Liver (tissue), 9 donors: ENCODE results near the gene TRIO. TPM values are rescaled to one million over a fixed set of nuclear protein-coding genes. Genes with fewer than 3 reads are reported as not detected.

Experiments
- DNase-seq: peaks from one replicate; pipeline ENCODE4 v3.0.0-alpha.2; 2017; ENCODE audit warnings: low spot score
- H3K27ac ChIP-seq, 2 donors: one replicate each; pipeline ENCODE4 v1.7.0; 2013; ENCODE audit warnings: inconsistent platforms in 2 of 2, low read length in 2 of 2, control low read depth in 1 of 2, low read depth in 1 of 2, mild to moderate bottlenecking in 1 of 2
- H3K27me3 ChIP-seq, 4 donors: one replicate each; pipeline versions ENCODE4 v1.6.1 to v1.7.0; 2013; ENCODE audit warnings: low read length in 3 of 4, inconsistent platforms in 1 of 4, mild to moderate bottlenecking in 1 of 4, moderate library complexity in 1 of 4; ENCODE audit not compliant: control insufficient read depth in 4 of 4, insufficient read depth in 4 of 4
- H3K36me3 ChIP-seq, 4 donors: one replicate each; pipeline versions ENCODE4 v1.6.1 to v1.7.0; 2013; ENCODE audit warnings: low read length in 3 of 4, mild to moderate bottlenecking in 3 of 4, low read depth in 1 of 4, moderate library complexity in 1 of 4; ENCODE audit not compliant: control insufficient read depth in 4 of 4, insufficient read depth in 3 of 4
- H3K4me1 ChIP-seq, 4 donors: one replicate each; pipeline versions ENCODE4 v1.6.1 to v1.7.0; 2013; ENCODE audit warnings: low read length in 3 of 4, mild to moderate bottlenecking in 3 of 4, moderate library complexity in 1 of 4; ENCODE audit not compliant: control insufficient read depth in 4 of 4, insufficient read depth in 4 of 4
- H3K4me3 ChIP-seq, 3 donors: one replicate each; pipeline versions ENCODE4 v1.6.1 to v1.7.0; 2013; ENCODE audit warnings: low read length in 3 of 3, control low read depth in 1 of 3, low read depth in 1 of 3, mild to moderate bottlenecking in 1 of 3
- H3K9ac ChIP-seq, 2 donors: one replicate each; pipeline ENCODE4 v1.7.0; 2013; ENCODE audit warnings: low read length in 2 of 2, mild to moderate bottlenecking in 2 of 2, moderate library complexity in 2 of 2, control low read depth in 1 of 2, low read depth in 1 of 2
- H3K9me3 ChIP-seq, 4 donors: one replicate each; pipeline versions ENCODE4 v1.6.1 to v1.7.0; 2013; ENCODE audit warnings: low read length in 3 of 4; ENCODE audit not compliant: control insufficient read depth in 4 of 4
- EGR1 ChIP-seq, 2 donors: IDR thresholded peaks; 2 replicates each; pipeline ENCODE4 v1.6.1; 2016 to 2018; ENCODE audit warnings: antibody characterized with exemption in 2 of 2, low read depth in 2 of 2
- FOXA1 ChIP-seq: IDR thresholded peaks from 2 replicates; pipeline ENCODE4 v1.6.1; 2016; ENCODE audit warnings: antibody characterized with exemption
- FOXA2 ChIP-seq: IDR thresholded peaks from 2 replicates; pipeline ENCODE4 v1.6.1; 2016; ENCODE audit warnings: antibody characterized with exemption
- GABPA ChIP-seq, 2 donors: IDR thresholded peaks in 1 of 2; conservative IDR thresholded peaks in 1 of 2; 2 replicates each; pipeline ENCODE4 v1.6.1; 2016; ENCODE audit warnings: antibody characterized with exemption in 2 of 2, mild to moderate bottlenecking in 1 of 2, moderate library complexity in 1 of 2
- HNF4A ChIP-seq, 2 donors: conservative IDR thresholded peaks; 2 replicates each; pipeline ENCODE4 v1.6.1; 2016; ENCODE audit warnings: antibody characterized with exemption in 2 of 2, mild to moderate bottlenecking in 2 of 2
- HNF4G ChIP-seq: IDR thresholded peaks from 2 replicates; pipeline ENCODE4 v1.6.1; 2016; ENCODE audit warnings: antibody characterized with exemption
- MAX ChIP-seq: IDR thresholded peaks from 2 replicates; pipeline ENCODE4 v1.6.1; 2016; ENCODE audit warnings: antibody characterized with exemption
- NR2F2 ChIP-seq: IDR thresholded peaks from 2 replicates; pipeline ENCODE4 v1.6.1; 2016; ENCODE audit warnings: antibody characterized with exemption
- RAD21 ChIP-seq, 2 donors: IDR thresholded peaks; 2 replicates each; pipeline ENCODE4 v1.6.1; 2016; ENCODE audit warnings: antibody characterized with exemption in 2 of 2, mild to moderate bottlenecking in 2 of 2
- RXRA ChIP-seq, 2 donors: IDR thresholded peaks; 2 replicates each; pipeline ENCODE4 v1.6.1; 2017 to 2018; ENCODE audit warnings: antibody characterized with exemption in 2 of 2, mild to moderate bottlenecking in 1 of 2
- SP1 ChIP-seq: IDR thresholded peaks from 2 replicates; pipeline ENCODE4 v1.6.1; 2018; ENCODE audit warnings: antibody characterized with exemption, mild to moderate bottlenecking
- TAF1 ChIP-seq: conservative IDR thresholded peaks from 2 replicates; pipeline ENCODE4 v1.6.1; 2016; ENCODE audit warnings: antibody characterized with exemption, mild to moderate bottlenecking
- YY1 ChIP-seq: IDR thresholded peaks from 2 replicates; pipeline ENCODE4 v1.6.1; 2016; ENCODE audit warnings: antibody characterized with exemption, mild to moderate bottlenecking
- WGBS: extraction: QIAGEN DNeasy Blood & Tissue Kit; methylation state at CpG from one replicate; pipeline ENCODE4 v1.1.7; 2013; 5-methylcytosine and 5-hydroxymethylcytosine counted together
- polyA plus RNA-seq, 2 donors: library from polyadenylated mRNA; stranded (reverse) in 1 of 2; unstranded in 1 of 2; fragments of 200-250 nt in 1 of 2; fragments of >200 nt in 1 of 2; fragmentation: Nextera tagmentation in 1 of 2; extraction: Ambion mirVana in 1 of 2; gene quantifications; one replicate each; pipeline versions ENCODE4 v1.2.1 to v1.2.3, GENCODE V29; 2013 to 2015
- total RNA-seq, 2 donors: library from RNA; depleted of rRNA; stranded (reverse); fragments of >200 nt; gene quantifications; one replicate each; pipeline ENCODE4 v1.2.3, GENCODE V29; 2014
- TF ChIP-seq, protein P1 (sequence below): IDR thresholded peaks from 2 replicates; pipeline ENCODE4 v1.6.1; 2016; ENCODE audit warnings: antibody characterized with exemption, mild to moderate bottlenecking
- TF ChIP-seq, protein P2 (sequence below): fragments of 150-350 bp; IDR thresholded peaks from 2 replicates; pipeline ENCODE4 v1.5.1; 2017; ENCODE audit warnings: improper control_type of control experiment, low read depth, low read length; ENCODE audit not compliant: missing input control
- TF ChIP-seq, protein P3 (sequence below): IDR thresholded peaks from 2 replicates; pipeline ENCODE4 v1.6.1; 2016; ENCODE audit warnings: antibody characterized with exemption
- TF ChIP-seq, protein P4 (sequence below): IDR thresholded peaks from 2 replicates; pipeline ENCODE4 v1.6.1; 2016; ENCODE audit warnings: antibody characterized with exemption
- donor health status: healthy.
- donor health status: healthy.
- donor health status: healthy.
- donor health status: healthy.
- donor health status: healthy.

The TRIO gene
- total and polyA plus RNA-seq, 4 donors, result 8.5 to 86.2 (median 16.0) TPM

- H3K9me3 ChIP-seq, result no peaks in the 10 kb centered on the region
- TF ChIP-seq TAF1, result no peak
- no peak for TF ChIP-seq GABPA (IDR thresholded peaks at IDR 0.05 in 1 of 2, conservative IDR thresholded peaks at IDR 0.05 in 1 of 2)
- TF ChIP-seq NR2F2, result no peak
- no peak for TF ChIP-seq MAX
- TF ChIP-seq HNF4A (conservative IDR thresholded peaks at IDR 0.05), result no peak
- TF ChIP-seq, protein P1, sequence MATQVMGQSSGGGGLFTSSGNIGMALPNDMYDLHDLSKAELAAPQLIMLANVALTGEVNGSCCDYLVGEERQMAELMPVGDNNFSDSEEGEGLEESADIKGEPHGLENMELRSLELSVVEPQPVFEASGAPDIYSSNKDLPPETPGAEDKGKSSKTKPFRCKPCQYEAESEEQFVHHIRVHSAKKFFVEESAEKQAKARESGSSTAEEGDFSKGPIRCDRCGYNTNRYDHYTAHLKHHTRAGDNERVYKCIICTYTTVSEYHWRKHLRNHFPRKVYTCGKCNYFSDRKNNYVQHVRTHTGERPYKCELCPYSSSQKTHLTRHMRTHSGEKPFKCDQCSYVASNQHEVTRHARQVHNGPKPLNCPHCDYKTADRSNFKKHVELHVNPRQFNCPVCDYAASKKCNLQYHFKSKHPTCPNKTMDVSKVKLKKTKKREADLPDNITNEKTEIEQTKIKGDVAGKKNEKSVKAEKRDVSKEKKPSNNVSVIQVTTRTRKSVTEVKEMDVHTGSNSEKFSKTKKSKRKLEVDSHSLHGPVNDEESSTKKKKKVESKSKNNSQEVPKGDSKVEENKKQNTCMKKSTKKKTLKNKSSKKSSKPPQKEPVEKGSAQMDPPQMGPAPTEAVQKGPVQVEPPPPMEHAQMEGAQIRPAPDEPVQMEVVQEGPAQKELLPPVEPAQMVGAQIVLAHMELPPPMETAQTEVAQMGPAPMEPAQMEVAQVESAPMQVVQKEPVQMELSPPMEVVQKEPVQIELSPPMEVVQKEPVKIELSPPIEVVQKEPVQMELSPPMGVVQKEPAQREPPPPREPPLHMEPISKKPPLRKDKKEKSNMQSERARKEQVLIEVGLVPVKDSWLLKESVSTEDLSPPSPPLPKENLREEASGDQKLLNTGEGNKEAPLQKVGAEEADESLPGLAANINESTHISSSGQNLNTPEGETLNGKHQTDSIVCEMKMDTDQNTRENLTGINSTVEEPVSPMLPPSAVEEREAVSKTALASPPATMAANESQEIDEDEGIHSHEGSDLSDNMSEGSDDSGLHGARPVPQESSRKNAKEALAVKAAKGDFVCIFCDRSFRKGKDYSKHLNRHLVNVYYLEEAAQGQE, result no peak
- no peak for TF ChIP-seq FOXA1
- TF ChIP-seq, protein P2, sequence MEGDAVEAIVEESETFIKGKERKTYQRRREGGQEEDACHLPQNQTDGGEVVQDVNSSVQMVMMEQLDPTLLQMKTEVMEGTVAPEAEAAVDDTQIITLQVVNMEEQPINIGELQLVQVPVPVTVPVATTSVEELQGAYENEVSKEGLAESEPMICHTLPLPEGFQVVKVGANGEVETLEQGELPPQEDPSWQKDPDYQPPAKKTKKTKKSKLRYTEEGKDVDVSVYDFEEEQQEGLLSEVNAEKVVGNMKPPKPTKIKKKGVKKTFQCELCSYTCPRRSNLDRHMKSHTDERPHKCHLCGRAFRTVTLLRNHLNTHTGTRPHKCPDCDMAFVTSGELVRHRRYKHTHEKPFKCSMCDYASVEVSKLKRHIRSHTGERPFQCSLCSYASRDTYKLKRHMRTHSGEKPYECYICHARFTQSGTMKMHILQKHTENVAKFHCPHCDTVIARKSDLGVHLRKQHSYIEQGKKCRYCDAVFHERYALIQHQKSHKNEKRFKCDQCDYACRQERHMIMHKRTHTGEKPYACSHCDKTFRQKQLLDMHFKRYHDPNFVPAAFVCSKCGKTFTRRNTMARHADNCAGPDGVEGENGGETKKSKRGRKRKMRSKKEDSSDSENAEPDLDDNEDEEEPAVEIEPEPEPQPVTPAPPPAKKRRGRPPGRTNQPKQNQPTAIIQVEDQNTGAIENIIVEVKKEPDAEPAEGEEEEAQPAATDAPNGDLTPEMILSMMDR, result no peak
- no peak for TF ChIP-seq SP1
- TF ChIP-seq, protein P3, sequence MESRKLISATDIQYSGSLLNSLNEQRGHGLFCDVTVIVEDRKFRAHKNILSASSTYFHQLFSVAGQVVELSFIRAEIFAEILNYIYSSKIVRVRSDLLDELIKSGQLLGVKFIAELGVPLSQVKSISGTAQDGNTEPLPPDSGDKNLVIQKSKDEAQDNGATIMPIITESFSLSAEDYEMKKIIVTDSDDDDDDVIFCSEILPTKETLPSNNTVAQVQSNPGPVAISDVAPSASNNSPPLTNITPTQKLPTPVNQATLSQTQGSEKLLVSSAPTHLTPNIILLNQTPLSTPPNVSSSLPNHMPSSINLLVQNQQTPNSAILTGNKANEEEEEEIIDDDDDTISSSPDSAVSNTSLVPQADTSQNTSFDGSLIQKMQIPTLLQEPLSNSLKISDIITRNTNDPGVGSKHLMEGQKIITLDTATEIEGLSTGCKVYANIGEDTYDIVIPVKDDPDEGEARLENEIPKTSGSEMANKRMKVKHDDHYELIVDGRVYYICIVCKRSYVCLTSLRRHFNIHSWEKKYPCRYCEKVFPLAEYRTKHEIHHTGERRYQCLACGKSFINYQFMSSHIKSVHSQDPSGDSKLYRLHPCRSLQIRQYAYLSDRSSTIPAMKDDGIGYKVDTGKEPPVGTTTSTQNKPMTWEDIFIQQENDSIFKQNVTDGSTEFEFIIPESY, result no peak
- TF ChIP-seq, protein P4, sequence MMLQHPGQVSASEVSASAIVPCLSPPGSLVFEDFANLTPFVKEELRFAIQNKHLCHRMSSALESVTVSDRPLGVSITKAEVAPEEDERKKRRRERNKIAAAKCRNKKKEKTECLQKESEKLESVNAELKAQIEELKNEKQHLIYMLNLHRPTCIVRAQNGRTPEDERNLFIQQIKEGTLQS, result no peak
- TF ChIP-seq RAD21 (IDR thresholded peaks at IDR 0.05), result no peak
- no peak for TF ChIP-seq EGR1 (IDR thresholded peaks at IDR 0.05; ENCODE audit: low read depth in 2 of 2)
- no peak for TF ChIP-seq HNF4G
- TF ChIP-seq RXRA (IDR thresholded peaks at IDR 0.05), result no peak
- no peak for TF ChIP-seq FOXA2
- DNase-seq, result no peak
- H3K27ac ChIP-seq, result no peak overlapping the region
- H3K9ac ChIP-seq, result no peak overlapping the region
- peaks cover 12 to 46% (median 22%) of the 10 kb centered on the region in 4 donors for H3K36me3 ChIP-seq
- no peaks in the 10 kb centered on the region for H3K4me1 ChIP-seq
- no peaks in the 10 kb centered on the region for H3K27me3 ChIP-seq
- 95% methylated on average over 14 of the region's 14 CpGs for WGBS
- H3K4me3 ChIP-seq, result no peak overlapping the region
Measured at GRCh38 chr5:14462681-14463080, 319.5 kb downstream of the TRIO start.

DNA sequence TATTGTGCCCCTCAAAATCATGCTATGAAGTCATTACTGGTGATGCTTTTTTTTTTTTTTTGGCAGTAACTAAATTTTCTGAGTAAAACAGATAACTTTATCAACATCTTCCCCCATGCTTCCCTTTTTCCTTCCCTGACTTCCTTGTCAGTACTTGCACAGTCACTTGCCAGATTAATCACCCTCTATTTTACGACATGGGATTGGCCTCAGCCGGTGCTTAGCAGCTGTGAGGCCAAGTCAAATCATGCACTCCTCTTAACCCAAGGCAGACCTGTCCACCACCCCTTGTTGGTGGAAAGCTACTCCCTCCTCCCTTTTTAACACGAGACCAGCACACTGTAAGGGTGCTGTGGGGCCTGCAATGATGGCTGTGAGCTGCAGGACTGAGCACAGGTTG, 320.5 kb downstream of the TRIO start:
- H3K4me1 ChIP-seq, result no peaks in the 10 kb centered on the region
- H3K27ac ChIP-seq, result no peak overlapping the region
- peaks cover 13 to 46% (median 23%) of the 10 kb centered on the region in 4 donors for H3K36me3 ChIP-seq
- H3K4me3 ChIP-seq, result no peak overlapping the region
- TF ChIP-seq GABPA (IDR thresholded peaks at IDR 0.05 in 1 of 2, conservative IDR thresholded peaks at IDR 0.05 in 1 of 2) (no peak), RAD21 (IDR thresholded peaks at IDR 0.05) (no peak), TAF1 (no peak), YY1 (no peak), HNF4A (conservative IDR thresholded peaks at IDR 0.05) (no peak), NR2F2 (no peak)
- no peaks in the 10 kb centered on the region for H3K9me3 ChIP-seq
- H3K9ac ChIP-seq, result no peak overlapping the region
- DNase-seq, result no peak
- WGBS, result 68% methylated on average over 3 of the region's 3 CpGs
- H3K27me3 ChIP-seq, result no peaks in the 10 kb centered on the region
